KMS-11 (cell line): ENCODE data around the gene DNAJC1.

Source experiments
- H2AFZ ChIP-seq: fragments of 200-600 bp; sonication (generic); 2 replicates; pipeline ENCODE4 v1.6.1; 2016; ENCODE audit warnings: antibody characterized with exemption, mixed run types, low read depth
- H3K27ac ChIP-seq: fragments of 200-600 bp; sonication (generic); 2 replicates; pipeline ENCODE4 v1.6.1; 2016; ENCODE audit warnings: mild to moderate bottlenecking, mixed run types
- H3K27me3 ChIP-seq: fragments of 200-600 bp; sonication (generic); 2 replicates; pipeline ENCODE4 v1.6.1; 2017; ENCODE audit warnings: mild to moderate bottlenecking, low read depth, mixed run types, moderate library complexity; ENCODE audit not compliant: insufficient read depth
- H3K36me3 ChIP-seq: fragments of 200-600 bp; sonication (generic); 2 replicates; pipeline ENCODE4 v1.6.1; 2017; ENCODE audit warnings: mild to moderate bottlenecking, mixed run types; ENCODE audit not compliant: insufficient read depth
- H3K4me1 ChIP-seq: fragments of 200-600 bp; sonication (generic); 2 replicates; pipeline ENCODE4 v1.6.1; 2016; ENCODE audit warnings: mild to moderate bottlenecking, low read depth, mixed run types; ENCODE audit not compliant: poor library complexity, severe bottlenecking
- H3K4me2 ChIP-seq: fragments of 200-600 bp; sonication (generic); 2 replicates; pipeline ENCODE4 v1.7.0; 2016; ENCODE audit warnings: mild to moderate bottlenecking, mixed run types
- H3K4me3 ChIP-seq: fragments of 200-600 bp; sonication (generic); IDR thresholded peaks from 2 replicates; pipeline ENCODE4 v1.6.1; 2017; ENCODE audit warnings: low read depth, low read length, mixed read lengths; ENCODE audit not compliant: insufficient read depth
- H3K79me2 ChIP-seq: fragments of 200-600 bp; sonication (generic); 2 replicates; pipeline ENCODE4 v1.6.1; 2016; ENCODE audit warnings: low read depth, mixed run types; ENCODE audit not compliant: insufficient read depth
- H3K9ac ChIP-seq: fragments of 200-600 bp; sonication (generic); 2 replicates; pipeline ENCODE4 v1.6.1; 2016; ENCODE audit warnings: mild to moderate bottlenecking, mixed run types
- H4K20me1 ChIP-seq: fragments of 200-600 bp; sonication (generic); 2 replicates; pipeline ENCODE4 v1.6.1; 2016; ENCODE audit warnings: mild to moderate bottlenecking, mixed run types; ENCODE audit not compliant: insufficient read depth
- TF ChIP-seq, protein P1 (sequence below): fragments of 200-600 bp; sonication (generic); conservative IDR thresholded peaks from 2 replicates; pipeline ENCODE4 v1.6.1; 2017; ENCODE audit warnings: low read depth, mild to moderate bottlenecking, antibody characterized with exemption, low read length, moderate library complexity, mixed read lengths

The DNAJC1 gene

DNA sequence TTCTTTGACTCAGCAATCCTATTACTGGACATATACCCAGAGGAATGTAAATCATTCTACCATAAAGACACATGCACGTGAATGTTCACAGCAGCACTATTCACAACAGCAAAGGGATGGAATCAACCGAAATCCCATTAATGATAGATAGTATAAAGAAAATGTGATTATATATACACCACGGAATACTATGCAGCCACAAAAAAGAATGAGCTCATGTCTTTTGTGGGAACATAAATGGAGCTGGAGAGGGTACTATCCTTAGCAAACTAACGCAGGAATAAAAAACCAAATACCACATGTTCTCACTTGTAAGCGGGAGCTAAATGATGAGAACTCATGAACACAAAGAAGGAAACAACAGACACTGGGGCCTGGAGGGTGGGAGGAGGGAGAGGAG lies 201.9 kb downstream of the DNAJC1 start:
- Histone ChIP-seq H3K27me3 (no peaks in the 10 kb centered on the region), H2AFZ (no peak overlapping the region)
- TF ChIP-seq, protein P1, sequence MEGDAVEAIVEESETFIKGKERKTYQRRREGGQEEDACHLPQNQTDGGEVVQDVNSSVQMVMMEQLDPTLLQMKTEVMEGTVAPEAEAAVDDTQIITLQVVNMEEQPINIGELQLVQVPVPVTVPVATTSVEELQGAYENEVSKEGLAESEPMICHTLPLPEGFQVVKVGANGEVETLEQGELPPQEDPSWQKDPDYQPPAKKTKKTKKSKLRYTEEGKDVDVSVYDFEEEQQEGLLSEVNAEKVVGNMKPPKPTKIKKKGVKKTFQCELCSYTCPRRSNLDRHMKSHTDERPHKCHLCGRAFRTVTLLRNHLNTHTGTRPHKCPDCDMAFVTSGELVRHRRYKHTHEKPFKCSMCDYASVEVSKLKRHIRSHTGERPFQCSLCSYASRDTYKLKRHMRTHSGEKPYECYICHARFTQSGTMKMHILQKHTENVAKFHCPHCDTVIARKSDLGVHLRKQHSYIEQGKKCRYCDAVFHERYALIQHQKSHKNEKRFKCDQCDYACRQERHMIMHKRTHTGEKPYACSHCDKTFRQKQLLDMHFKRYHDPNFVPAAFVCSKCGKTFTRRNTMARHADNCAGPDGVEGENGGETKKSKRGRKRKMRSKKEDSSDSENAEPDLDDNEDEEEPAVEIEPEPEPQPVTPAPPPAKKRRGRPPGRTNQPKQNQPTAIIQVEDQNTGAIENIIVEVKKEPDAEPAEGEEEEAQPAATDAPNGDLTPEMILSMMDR = no peak

DNA sequence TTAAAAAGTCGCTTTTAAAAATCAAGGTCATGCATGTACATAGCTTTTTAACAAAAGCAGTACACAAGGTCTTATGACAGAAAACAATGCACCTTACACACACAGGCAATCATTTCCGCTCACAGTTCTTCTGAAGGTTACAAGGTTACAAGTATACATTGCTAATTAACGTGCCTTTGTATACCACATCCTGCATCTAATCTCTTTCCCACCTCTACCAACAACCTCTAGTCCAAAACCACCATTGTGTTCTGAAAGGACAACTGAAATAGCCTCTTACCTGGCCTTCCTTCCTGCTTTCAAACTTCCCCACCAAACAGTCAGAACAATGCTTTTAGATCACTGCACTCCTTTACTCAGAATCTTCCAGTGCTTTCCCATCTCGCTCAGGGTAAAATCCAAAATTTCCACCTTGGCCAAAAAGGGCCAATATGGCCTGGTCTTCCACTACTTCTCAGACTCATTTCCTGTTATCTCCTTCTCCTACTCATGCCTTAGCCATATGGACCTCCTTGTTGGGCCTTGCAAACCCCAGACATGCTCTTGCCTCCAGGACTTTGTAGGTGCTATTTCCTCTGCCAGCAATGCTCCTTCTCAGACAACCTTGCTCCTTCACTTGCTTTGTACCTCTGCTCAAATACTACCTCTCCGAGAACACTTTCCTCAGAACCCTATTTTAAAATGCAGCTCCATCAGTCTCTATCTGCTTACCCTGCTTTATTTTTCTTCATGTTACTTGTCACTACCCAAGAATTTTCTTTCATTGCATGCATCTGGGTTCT lies 205.4 kb downstream of the DNAJC1 start:
- Histone ChIP-seq H4K20me1 (no peaks in the 10 kb centered on the region), H3K36me3 (no peaks in the 10 kb centered on the region), H3K4me3 (no peak overlapping the region), H3K4me2 (no peak overlapping the region), H3K27me3 (no peaks in the 10 kb centered on the region), H3K4me1 (no peaks in the 10 kb centered on the region), H3K27ac (no peak overlapping the region), H3K79me2 (no peaks in the 10 kb centered on the region), H3K9ac (no peak overlapping the region), H2AFZ (no peak overlapping the region)
- TF ChIP-seq, protein P1 = no peak

More for the DNA sequence above, 201.9 kb downstream of the DNAJC1 start:
- Histone ChIP-seq H3K4me1 (no peaks in the 10 kb centered on the region), H3K4me3 (no peak overlapping the region), H4K20me1 (no peaks in the 10 kb centered on the region), H3K4me2 (no peak overlapping the region), H3K79me2 (no peaks in the 10 kb centered on the region), H3K36me3 (no peaks in the 10 kb centered on the region), H3K9ac (no peak overlapping the region), H3K27ac (no peak overlapping the region)

DNA sequence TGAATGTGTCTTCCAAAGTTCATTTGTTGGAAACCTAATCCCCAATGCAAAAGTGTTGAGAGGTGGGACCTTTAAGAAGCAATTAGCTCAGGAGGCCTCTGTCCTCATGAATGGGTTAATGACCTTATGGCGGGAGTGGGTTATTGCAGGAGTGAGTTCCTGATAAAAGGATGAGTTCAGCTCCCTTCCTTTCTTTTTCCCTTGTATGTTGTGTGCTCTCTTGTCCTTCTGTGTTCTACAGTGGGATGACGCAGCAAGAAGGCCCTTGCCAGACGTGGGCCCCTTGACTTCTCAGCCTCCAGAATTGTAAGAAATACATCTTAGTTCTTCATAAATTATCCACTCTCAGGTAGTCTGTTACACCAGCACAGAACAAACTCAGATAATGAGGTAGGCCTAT lies 206.0 kb downstream of the DNAJC1 start:
- no peaks in the 10 kb centered on the region for H4K20me1 ChIP-seq
- H3K36me3 ChIP-seq = no peaks in the 10 kb centered on the region
- H3K4me2 ChIP-seq = no peak overlapping the region
- no peaks in the 10 kb centered on the region for H3K27me3 ChIP-seq
- H3K4me3 ChIP-seq = no peak overlapping the region
- H3K4me1 ChIP-seq = no peaks in the 10 kb centered on the region
- no peaks in the 10 kb centered on the region for H3K79me2 ChIP-seq
- H3K27ac ChIP-seq = no peak overlapping the region
- H2AFZ ChIP-seq = no peak overlapping the region
- no peak overlapping the region for H3K9ac ChIP-seq
- TF ChIP-seq, protein P1 = no peak

DNA sequence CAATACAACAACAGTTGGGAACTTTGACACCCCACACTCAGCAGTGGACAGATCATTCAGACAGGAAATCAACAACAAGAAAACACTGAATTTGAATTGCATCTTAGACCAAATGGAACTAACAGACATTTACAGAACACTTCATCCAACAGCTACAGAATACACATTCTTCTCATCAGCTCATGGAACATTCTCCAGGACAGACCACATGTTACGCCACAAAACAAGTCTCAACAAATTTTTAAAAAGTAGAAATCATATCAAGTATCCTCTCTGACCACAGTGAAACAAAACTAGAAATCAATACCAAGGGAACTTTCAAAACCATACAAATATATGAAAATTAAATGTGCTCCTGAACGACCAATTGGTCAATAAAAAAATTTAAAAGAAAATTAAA lies 212.3 kb downstream of the DNAJC1 start:
- Histone ChIP-seq H3K4me3 (no peak overlapping the region), H4K20me1 (no peaks in the 10 kb centered on the region), H3K9ac (no peak overlapping the region), H3K79me2 (no peaks in the 10 kb centered on the region), H3K4me2 (no peak overlapping the region), H3K36me3 (no peaks in the 10 kb centered on the region), H2AFZ (no peak overlapping the region), H3K27me3 (no peaks in the 10 kb centered on the region), H3K27ac (no peak overlapping the region), H3K4me1 (peaks cover 11% of the 10 kb centered on the region)
- TF ChIP-seq, protein P1 = no peak
